Activated T-cell treated with anti-CD3 and anti-CD28 coated beads for 24 hours (primary cell): Measurements from ENCODE around the gene WNT4.

Experiments used
- DNase-seq: peaks from one replicate; pipeline ENCODE4 v3.0.0-alpha.2; 2020; ENCODE audit warnings: low read depth

WNT4 gene

GRCh38 chr1:22129501-22130117, 13.3 kb downstream of the WNT4 start:
- DNase-seq = no peak

GRCh38 chr1:22128392-22128791, 14.5 kb downstream of the WNT4 start:
- DNase-seq = no peak

- no peak for DNase-seq
Measured at GRCh38 chr1:22127731-22128130, 15.2 kb downstream of the WNT4 start.

DNA sequence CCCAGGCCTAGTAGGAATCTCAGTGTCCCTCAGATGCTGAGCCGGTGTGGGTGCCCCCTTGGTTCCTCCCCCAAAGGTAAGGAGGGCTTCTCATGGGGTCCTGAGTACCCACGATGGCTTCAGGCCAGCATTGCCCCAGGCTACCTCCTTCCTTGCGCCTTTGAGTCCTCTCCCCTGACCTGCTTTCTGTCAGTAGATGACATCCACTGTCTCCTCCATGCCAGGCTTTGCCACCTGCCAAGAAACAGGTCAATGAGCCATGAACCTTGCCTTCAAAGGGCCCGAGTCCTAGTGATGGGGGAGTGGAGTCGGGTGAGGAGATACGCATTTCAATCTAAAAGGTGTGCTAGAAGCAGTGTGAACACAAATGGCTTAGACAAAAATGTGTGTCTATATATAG, 15.6 kb downstream of the WNT4 start:
- no peak for DNase-seq

- no peak for DNase-seq
Measured at GRCh38 chr1:22126531-22126930, 16.4 kb downstream of the WNT4 start.

- no peak for DNase-seq
Measured at GRCh38 chr1:22124592-22125229, 18.2 kb downstream of the WNT4 start.

- DNase-seq = no peak
Measured at GRCh38 chr1:22123901-22124404, 18.9 kb downstream of the WNT4 start.

GRCh38 chr1:22123071-22123390, 19.9 kb downstream of the WNT4 start:
- no peak for DNase-seq

GRCh38 chr1:22122273-22123070, 20.4 kb downstream of the WNT4 start:
- no peak for DNase-seq

GRCh38 chr1:22121421-22121911, 21.4 kb downstream of the WNT4 start:
- no peak for DNase-seq

DNA sequence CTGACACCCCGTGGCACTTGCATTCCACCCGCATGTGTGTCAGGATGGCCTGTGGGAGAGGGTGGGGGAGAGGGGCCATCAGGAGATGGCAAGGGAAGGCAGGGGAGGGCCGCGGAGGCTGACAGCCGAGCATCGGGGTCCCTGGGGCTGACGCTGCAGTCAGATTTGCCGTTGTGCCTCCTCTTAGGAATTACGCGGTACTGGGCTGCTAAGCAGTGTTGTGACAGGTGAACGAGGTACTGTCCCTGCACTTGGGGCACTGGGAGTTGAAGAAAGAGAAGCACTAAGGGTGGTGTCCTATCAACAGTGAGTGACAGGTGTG, 22.5 kb downstream of the WNT4 start:
- no peak for DNase-seq

DNA sequence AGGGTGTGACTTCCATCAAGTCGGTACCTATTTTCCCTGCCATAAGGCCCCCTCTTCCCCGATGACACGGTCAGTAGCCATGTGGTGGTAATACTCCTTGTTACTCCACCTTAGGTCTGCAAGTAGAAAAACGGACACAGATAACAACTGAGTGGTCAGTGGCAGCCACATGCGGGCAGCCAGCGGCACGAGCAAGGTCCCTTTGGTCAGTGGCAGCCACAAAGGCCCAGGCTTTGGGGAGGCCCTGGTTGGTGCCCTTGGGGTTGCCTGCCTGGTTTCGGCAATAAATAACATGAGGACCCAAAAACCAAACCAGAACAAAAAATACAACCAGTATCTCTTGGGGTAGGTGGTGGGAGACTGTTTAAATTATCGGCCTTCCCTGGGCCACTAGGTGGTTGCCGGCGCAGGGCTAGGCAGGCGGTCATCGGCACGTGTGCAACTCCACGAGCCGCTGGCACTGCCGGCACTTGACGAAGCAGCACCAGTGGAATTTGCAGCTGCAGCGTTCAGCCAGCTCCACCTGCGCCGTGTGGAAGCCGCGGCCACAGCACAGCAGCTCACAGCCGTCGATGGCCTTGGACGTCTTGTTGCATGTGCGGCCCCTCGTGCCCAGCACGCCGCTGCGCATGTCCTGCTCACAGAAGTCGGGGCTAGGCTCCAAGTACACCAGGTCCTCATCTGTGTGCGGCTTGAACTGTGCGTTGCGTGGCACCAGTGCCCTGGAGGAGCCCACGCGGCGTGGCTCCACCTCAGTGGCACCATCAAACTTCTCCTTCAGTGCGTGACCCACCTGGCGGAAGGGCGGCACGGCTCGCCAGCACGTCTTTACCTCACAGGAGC, 23.1 kb downstream of the WNT4 start:
- DNase-seq = no peak

- no peak for DNase-seq
Measured at GRCh38 chr1:22118291-22118992, 24.5 kb downstream of the WNT4 start.

GRCh38 chr1:22117851-22118250, 25.0 kb downstream of the WNT4 start:
- DNase-seq = no peak

- no peak for DNase-seq
Measured at GRCh38 chr1:22117238-22117637, 25.7 kb downstream of the WNT4 start.

DNA sequence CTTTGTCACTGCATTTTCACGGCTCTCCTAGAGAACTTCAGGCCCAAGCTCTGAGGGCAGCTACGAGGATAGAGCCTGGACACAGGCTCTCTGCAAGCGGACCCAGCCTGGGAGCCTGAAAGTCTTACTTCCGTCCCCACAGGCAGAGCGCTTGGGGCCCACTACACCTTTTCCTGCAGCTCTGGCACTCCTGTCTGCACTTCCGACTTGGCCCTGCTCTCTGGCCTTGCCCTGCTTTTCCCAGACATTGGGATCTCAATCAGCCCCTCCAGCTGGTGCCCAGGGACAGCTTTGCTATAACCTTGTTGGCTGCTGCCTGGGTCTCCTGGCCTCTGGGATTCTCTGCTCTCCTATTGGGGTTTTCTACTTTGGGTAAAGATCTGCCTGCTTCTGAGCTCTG, 27.6 kb downstream of the WNT4 start:
- DNase-seq = no peak

GRCh38 chr1:22114083-22115012, 28.5 kb downstream of the WNT4 start:
- no peak for DNase-seq

- no peak for DNase-seq
Measured at GRCh38 chr1:22112554-22112953, 30.3 kb downstream of the WNT4 start.

GRCh38 chr1:22111620-22112019, 31.3 kb downstream of the WNT4 start:
- DNase-seq = no peak

- DNase-seq = no peak
Measured at GRCh38 chr1:22111115-22111514, 31.8 kb downstream of the WNT4 start.

GRCh38 chr1:22110016-22110415, 32.9 kb downstream of the WNT4 start:
- no peak for DNase-seq
